Lung (tissue), 12 donors: ENCODE data around the gene TMCC3. TPM values are rescaled to one million over a fixed set of nuclear protein-coding genes. Genes with fewer than 3 reads are reported as not detected.
A peak's percentile ranks its signal among the peaks of the same experiment; 100 is the strongest.

Experiments
- ATAC-seq: fragments of 200-7000 bp; cut with Tn5 transposase; one replicate; pipeline ENCODE4 v1.9.1; 2020; ENCODE audit warnings: moderate number of reproducible peaks; ENCODE audit not compliant: insufficient read depth, low FRiP score
- DNase-seq, 3 donors: peaks; one replicate each; pipeline ENCODE4 v3.0.0-alpha.2; 2013 to 2017
- H3K27ac ChIP-seq, 2 donors: one replicate each; pipeline ENCODE4 v1.5.1; 2013; ENCODE audit warnings: mild to moderate bottlenecking in 2 of 2, moderate library complexity in 2 of 2, control low read depth in 1 of 2, inconsistent platforms in 1 of 2, low read depth in 1 of 2, low read length in 1 of 2
- H3K27me3 ChIP-seq, 3 donors: one replicate each; pipeline ENCODE4 v1.5.1; 2013; ENCODE audit warnings: low read length in 2 of 3; ENCODE audit not compliant: control insufficient read depth in 3 of 3, insufficient read depth in 3 of 3
- H3K36me3 ChIP-seq, 4 donors: one replicate each; pipeline ENCODE4 v1.5.1; 2013; ENCODE audit warnings: low read length in 4 of 4, mild to moderate bottlenecking in 1 of 4, moderate library complexity in 1 of 4; ENCODE audit not compliant: control insufficient read depth in 4 of 4, insufficient read depth in 4 of 4
- H3K4me1 ChIP-seq, 5 donors: one replicate each; pipeline ENCODE4 v1.5.1; 2013; ENCODE audit warnings: low read length in 5 of 5, mild to moderate bottlenecking in 2 of 5, moderate library complexity in 1 of 5; ENCODE audit not compliant: control insufficient read depth in 5 of 5, insufficient read depth in 5 of 5
- H3K4me3 ChIP-seq: one replicate; pipeline ENCODE4 v1.5.1; 2013; ENCODE audit warnings: mild to moderate bottlenecking, control low read depth, moderate library complexity
- H3K9ac ChIP-seq, 2 donors: one replicate each; pipeline ENCODE4 v1.5.1; 2013; ENCODE audit warnings: low read length in 2 of 2, control low read depth in 1 of 2; ENCODE audit not compliant: insufficient read depth in 1 of 2
- H3K9me3 ChIP-seq, 4 donors: one replicate each; pipeline ENCODE4 v1.5.1; 2013; ENCODE audit warnings: low read length in 3 of 4, mild to moderate bottlenecking in 1 of 4, moderate library complexity in 1 of 4; ENCODE audit not compliant: control insufficient read depth in 4 of 4, insufficient read depth in 3 of 4
- WGBS, 2 donors: extraction: QIAGEN DNeasy Blood & Tissue Kit; methylation state at CpG; one replicate each; pipeline ENCODE4 v1.1.7; 2013; 5-methylcytosine and 5-hydroxymethylcytosine counted together
- polyA plus RNA-seq, 2 donors: library from polyadenylated mRNA; stranded (reverse); fragments of 200-250 nt; gene quantifications; one replicate each; pipeline ENCODE4 v1.2.1, GENCODE V29; 2013
- total RNA-seq, 2 donors: library from RNA; depleted of rRNA in 1 of 2; stranded (reverse); fragments of >200 nt in 1 of 2; gene quantifications; one replicate each; pipeline ENCODE4 v1.2.1, GENCODE V29; 2014 to 2021
- TF ChIP-seq, protein P1 (sequence below): IDR thresholded peaks from 2 replicates; pipeline ENCODE4 v1.5.1; 2012; ENCODE audit warnings: mild to moderate bottlenecking; ENCODE audit errors: control extremely low read depth, extremely low read depth
- donor health status: control.
- donor health status: control.
- donor health status: Bipolar disorder and iron deficiency.
- donor health status: healthy.
- donor health status: DM: yes; HTN: yes; CAD: no.

Gene TMCC3
- total and polyA plus RNA-seq, 4 donors = 1.7 to 17.8 (median 7.6) TPM

DNA sequence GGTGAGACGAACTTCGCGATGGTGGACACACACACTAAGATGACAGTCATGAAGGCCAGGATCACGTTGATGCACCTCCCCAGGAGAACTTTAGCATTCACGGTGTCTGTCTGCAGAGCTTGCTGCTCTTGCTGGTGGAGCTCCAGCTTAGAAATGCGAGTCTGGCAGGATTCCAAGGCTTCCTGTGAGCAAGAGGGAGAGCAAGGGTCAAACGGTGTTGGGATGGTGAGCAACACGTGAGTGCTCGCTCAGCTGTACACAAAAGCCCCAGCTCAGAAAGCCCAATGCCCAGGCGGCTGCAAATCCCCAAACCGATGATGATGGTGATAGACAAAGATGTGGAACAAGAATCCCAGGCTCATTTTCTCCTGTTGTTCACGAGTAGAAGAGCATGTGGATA, 78.8 kb downstream of the TMCC3 start:
- Histone ChIP-seq H3K36me3 (peaks cover 0 to 8% (median 3%) of the 10 kb centered on the region in 4 donors), H3K27me3 (no peaks in the 10 kb centered on the region), H3K27ac (no peak overlapping the region), H3K9ac (no peak overlapping the region), H3K4me1 (peaks cover 0 to 6% (median 0%) of the 10 kb centered on the region in 5 donors), H3K9me3 (no peaks in the 10 kb centered on the region), H3K4me3 (no peak overlapping the region)
- no peak for ATAC-seq
- TF ChIP-seq, protein P1, sequence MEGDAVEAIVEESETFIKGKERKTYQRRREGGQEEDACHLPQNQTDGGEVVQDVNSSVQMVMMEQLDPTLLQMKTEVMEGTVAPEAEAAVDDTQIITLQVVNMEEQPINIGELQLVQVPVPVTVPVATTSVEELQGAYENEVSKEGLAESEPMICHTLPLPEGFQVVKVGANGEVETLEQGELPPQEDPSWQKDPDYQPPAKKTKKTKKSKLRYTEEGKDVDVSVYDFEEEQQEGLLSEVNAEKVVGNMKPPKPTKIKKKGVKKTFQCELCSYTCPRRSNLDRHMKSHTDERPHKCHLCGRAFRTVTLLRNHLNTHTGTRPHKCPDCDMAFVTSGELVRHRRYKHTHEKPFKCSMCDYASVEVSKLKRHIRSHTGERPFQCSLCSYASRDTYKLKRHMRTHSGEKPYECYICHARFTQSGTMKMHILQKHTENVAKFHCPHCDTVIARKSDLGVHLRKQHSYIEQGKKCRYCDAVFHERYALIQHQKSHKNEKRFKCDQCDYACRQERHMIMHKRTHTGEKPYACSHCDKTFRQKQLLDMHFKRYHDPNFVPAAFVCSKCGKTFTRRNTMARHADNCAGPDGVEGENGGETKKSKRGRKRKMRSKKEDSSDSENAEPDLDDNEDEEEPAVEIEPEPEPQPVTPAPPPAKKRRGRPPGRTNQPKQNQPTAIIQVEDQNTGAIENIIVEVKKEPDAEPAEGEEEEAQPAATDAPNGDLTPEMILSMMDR = no peak
- DNase-seq = peak in 2 of 3 donors; percentile 38 to 60
- WGBS, 2 donors = 55 to 68% methylated on average over 12 of the region's 12 CpGs

DNA sequence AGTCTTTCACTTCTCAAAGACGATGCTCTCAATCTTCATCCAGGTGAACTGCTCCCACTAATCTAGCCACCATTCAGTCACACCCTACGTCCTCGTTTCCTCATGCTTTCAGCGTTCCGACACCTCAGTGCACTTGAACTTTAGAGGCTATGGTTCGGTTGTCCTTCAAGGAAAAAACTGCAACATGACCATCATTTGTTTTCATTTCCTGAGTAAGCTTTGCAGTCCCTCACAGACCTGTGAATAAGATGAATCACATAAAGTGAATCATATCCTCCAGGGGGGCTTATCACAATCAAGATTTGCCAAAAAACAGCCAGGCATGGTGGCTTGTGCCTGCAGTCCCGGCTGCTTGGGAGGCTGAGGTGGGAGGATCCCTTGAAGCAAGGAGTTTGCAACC, 80.2 kb downstream of the TMCC3 start:
- H3K27ac ChIP-seq = no peak overlapping the region
- WGBS, 2 donors = 86 to 94% methylated on average over 7 of the region's 7 CpGs
- no peak for ATAC-seq

DNA sequence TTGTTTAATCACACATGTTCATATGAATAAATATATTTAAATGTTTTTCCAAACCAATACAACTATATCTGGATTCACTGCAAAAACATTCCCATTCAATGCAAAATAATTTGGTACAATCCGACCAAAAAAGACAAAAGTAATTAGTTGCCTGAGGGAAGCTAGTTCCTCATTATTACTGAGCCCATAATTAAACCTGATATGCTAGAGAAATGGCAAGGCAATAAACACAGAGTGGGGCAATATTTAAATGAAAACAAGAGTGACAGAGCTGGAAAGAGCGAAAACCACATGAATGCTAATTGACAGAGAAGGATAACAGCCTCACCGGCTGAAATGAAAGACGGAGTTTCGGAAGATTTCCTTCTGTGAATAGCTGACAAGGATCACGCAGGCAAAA, 82.6 kb downstream of the TMCC3 start:
- H3K4me1 ChIP-seq = peaks cover 0 to 3% (median 0%) of the 10 kb centered on the region in 5 donors
- H3K4me3 ChIP-seq = no peak overlapping the region
- H3K9ac ChIP-seq = no peak overlapping the region
- H3K27me3 ChIP-seq = no peaks in the 10 kb centered on the region
- DNase-seq = no peak
- no peak overlapping the region for H3K27ac ChIP-seq
- 96 to 97% methylated on average over 6 of the region's 6 CpGs for WGBS, 2 donors
- no peak for ATAC-seq
- H3K36me3 ChIP-seq = peaks cover 0 to 8% (median 3%) of the 10 kb centered on the region in 4 donors
- no peaks in the 10 kb centered on the region for H3K9me3 ChIP-seq
- TF ChIP-seq, protein P1 = no peak

More for the DNA sequence above, 80.2 kb downstream of the TMCC3 start:
- Histone ChIP-seq H3K4me1 (peaks cover 0 to 3% (median 0%) of the 10 kb centered on the region in 5 donors), H3K9me3 (no peaks in the 10 kb centered on the region), H3K36me3 (peaks cover 0 to 8% (median 3%) of the 10 kb centered on the region in 4 donors), H3K4me3 (no peak overlapping the region), H3K9ac (no peak overlapping the region), H3K27me3 (no peaks in the 10 kb centered on the region)
- no peak for DNase-seq
- TF ChIP-seq, protein P1 = no peak

DNA sequence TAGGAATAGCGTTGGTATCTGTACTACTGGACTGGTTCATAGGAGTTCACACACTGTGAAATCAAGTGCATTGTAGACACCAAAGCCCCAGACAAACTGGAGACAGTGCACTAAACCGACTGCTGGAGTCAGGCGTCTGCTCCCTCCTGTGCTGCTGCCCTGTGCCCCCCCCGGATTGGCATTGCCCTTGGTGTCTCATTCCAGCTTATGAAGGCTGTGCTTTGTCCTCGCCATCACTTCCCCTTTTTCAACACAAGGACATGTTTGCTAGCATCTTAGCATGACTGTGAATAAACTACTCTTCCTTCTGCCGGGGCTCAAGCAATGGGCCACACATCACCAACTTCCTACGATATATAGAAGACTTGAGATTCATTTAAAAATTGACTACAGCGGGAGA, 84.0 kb downstream of the TMCC3 start:
- ATAC-seq = no peak

More for the DNA sequence above, 84.0 kb downstream of the TMCC3 start:
- Histone ChIP-seq H3K4me1 (no peaks in the 10 kb centered on the region), H3K4me3 (no peak overlapping the region), H3K9ac (no peak overlapping the region), H3K27me3 (no peaks in the 10 kb centered on the region), H3K27ac (no peak overlapping the region), H3K9me3 (no peaks in the 10 kb centered on the region), H3K36me3 (peaks cover 0 to 8% (median 3%) of the 10 kb centered on the region in 4 donors)
- TF ChIP-seq, protein P1 = no peak
- 69 to 76% methylated on average over 8 of the region's 8 CpGs for WGBS, 2 donors
- DNase-seq = no peak
